PC-3 (cell line): ENCODE measurements around the gene ZNF275. TPM values are rescaled to one million over a fixed set of nuclear protein-coding genes. Genes with fewer than 3 reads are reported as not detected.
A peak's percentile ranks its signal among the peaks of the same experiment; 100 is the strongest.

Source experiments
- ATAC-seq: fragments of 200-7000 bp; cut with Tn5 transposase; 2 replicates; pipeline ENCODE4 v1.9.1; 2020; ENCODE audit warnings: mild to moderate bottlenecking, moderate library complexity
- BruUV-seq: library from RNA; stranded (reverse); fragments of 400-500 nt; replicated peaks from 2 replicates; lab custom pipeline; 2021; lab: Mats Ljungman, UMichigan
- CTCF ChIA-PET: fragments of 300-600 bp; sonication (Branson Sonifier 250); formaldehyde crosslinking; loops from one replicate; lab custom pipeline; 2022; ENCODE audit warnings: antibody characterized with exemption; lab: Charles Lee
- POLR2A ChIA-PET: fragments of 300-600 bp; sonication (Branson Sonifier 250); formaldehyde crosslinking; loops from one replicate; lab custom pipeline; 2022; ENCODE audit warnings: antibody characterized with exemption; ENCODE audit not compliant: unreplicated experiment; lab: Charles Lee
- DNase-seq: peaks from one replicate; pipeline ENCODE4 v3.0.0-alpha.2; 2015
- H2AFZ ChIP-seq: fragments of 300-600 bp; sonication (generic); 2 replicates; pipeline ENCODE4 v1.6.0; 2016; ENCODE audit warnings: antibody characterized with exemption, low read length
- H3F3A ChIP-seq: fragments of 300-600 bp; sonication (generic); one replicate; pipeline ENCODE4 v1.6.0; 2017; ENCODE audit warnings: antibody characterized with exemption, low read length, control low read depth, mild to moderate bottlenecking; ENCODE audit not compliant: unreplicated experiment
- H3K27ac ChIP-seq: fragments of 300-600 bp; sonication (generic); 2 replicates; pipeline ENCODE4 v1.5.1; 2016; ENCODE audit warnings: mild to moderate bottlenecking, low read length
- H3K27me3 ChIP-seq: fragments of 300-600 bp; sonication (generic); 2 replicates; pipeline ENCODE4 v1.6.1; 2016; ENCODE audit warnings: low read length, mixed read lengths
- H3K36me3 ChIP-seq: fragments of 300-600 bp; sonication (generic); 2 replicates; pipeline ENCODE4 v1.6.1; 2016; ENCODE audit warnings: low read depth, mixed run types, low read length, mixed read lengths
- H3K4me1 ChIP-seq: fragments of 300-600 bp; sonication (generic); 2 replicates; pipeline ENCODE4 v1.5.1; 2016; ENCODE audit warnings: low read length; ENCODE audit not compliant: insufficient read depth
- H3K4me2 ChIP-seq: fragments of 300-600 bp; sonication (generic); 2 replicates; pipeline ENCODE4 v1.6.0; 2016; ENCODE audit warnings: low read length
- H3K4me3 ChIP-seq: fragments of 300-600 bp; sonication (generic); 2 replicates; pipeline ENCODE4 v1.5.1; 2016; ENCODE audit warnings: mild to moderate bottlenecking, low read length, mixed read lengths
- H3K79me2 ChIP-seq: fragments of 300-600 bp; sonication (generic); 2 replicates; pipeline ENCODE4 v1.6.1; 2017; ENCODE audit warnings: low read length, mixed read lengths
- H3K9ac ChIP-seq: fragments of 300-600 bp; sonication (generic); 2 replicates; pipeline ENCODE4 v1.6.0; 2016; ENCODE audit warnings: mild to moderate bottlenecking, low read length
- H3K9me2 ChIP-seq: fragments of 300-600 bp; sonication (generic); replicated peaks from 2 replicates; pipeline ENCODE4 v1.6.1; 2016; ENCODE audit warnings: mixed run types, low read length, mixed read lengths
- H3K9me3 ChIP-seq: fragments of 300-600 bp; sonication (generic); 2 replicates; pipeline ENCODE4 v1.6.1; 2016; ENCODE audit warnings: low read length, mixed read lengths
- H4K20me1 ChIP-seq: fragments of 300-600 bp; sonication (generic); 2 replicates; pipeline ENCODE4 v1.6.1; 2016; ENCODE audit warnings: low read length, mixed read lengths
- CTCF ChIP-seq: fragments of 300-600 bp; sonication (generic); conservative IDR thresholded peaks from 2 replicates; pipeline ENCODE4 v1.5.1; 2017; ENCODE audit warnings: antibody characterized with exemption, low read depth, mild to moderate bottlenecking, low read length
- EZH2 ChIP-seq: fragments of 300-600 bp; sonication (generic); IDR thresholded peaks from one replicate; pipeline ENCODE4 v1.6.1; 2017; ENCODE audit warnings: antibody characterized with exemption, mild to moderate bottlenecking, low read length; ENCODE audit not compliant: unreplicated experiment
- EZH2phosphoT487 ChIP-seq: fragments of 300-600 bp; sonication (generic); IDR thresholded peaks from 2 replicates; pipeline ENCODE4 v1.6.1; 2018; ENCODE audit warnings: mild to moderate bottlenecking, antibody characterized with exemption, low read length, borderline replicate concordance
- intact Hi-C: fragments of 100-400 bp; cut with micrococcal nuclease; formaldehyde crosslinking; loops from 2 replicates; pipeline ENCODE4 v1.9.0; 2023
- total RNA-seq: library from RNA; depleted of rRNA; stranded (reverse); fragments of >200 nt; gene quantifications from 2 replicates; pipeline ENCODE4 v1.2.3, GENCODE V29; 2014

The ZNF275 gene
- total RNA-seq, 1 experiment from 2014 or later, result 7.1 TPM

DNA sequence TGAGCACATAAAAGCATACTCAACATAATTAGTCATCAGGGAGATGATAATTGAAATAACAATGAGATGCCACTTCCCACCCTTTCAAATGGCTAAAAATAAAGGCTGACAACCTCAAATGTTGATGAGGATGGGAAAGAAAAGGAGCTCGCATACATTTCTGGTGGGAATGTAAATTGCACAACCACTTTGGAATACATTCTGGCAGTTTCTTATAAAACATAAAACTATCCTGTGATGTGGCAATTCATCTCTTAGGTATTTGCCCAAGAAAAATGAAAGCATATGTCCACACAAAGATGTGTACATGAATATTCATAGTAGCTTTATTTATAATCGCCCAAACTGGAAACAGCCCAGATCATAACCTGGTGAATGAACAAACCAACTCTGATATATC, 687 bp upstream of the ZNF275 start:
- H3K9me3 ChIP-seq, result no peaks in the 10 kb centered on the region
- H4K20me1 ChIP-seq, result no peaks in the 10 kb centered on the region
- no peaks in the 10 kb centered on the region for H3K9me2 ChIP-seq
- no peaks in the 10 kb centered on the region for H3F3A ChIP-seq
- H3K27ac ChIP-seq, result no peak overlapping the region
- peak; percentile 11 for DNase-seq
- peaks cover 6% of the 10 kb centered on the region for H3K79me2 ChIP-seq
- intact Hi-C loops, result no loop called here
- BruUV-seq, result no TSS peak
- H3K36me3 ChIP-seq, result no peaks in the 10 kb centered on the region; the same call in 1 of the 2 replicates
- H3K4me1 ChIP-seq, result peaks cover 7% of the 10 kb centered on the region
- 0 out of 2 replicates have a peak, but pooled peaks cover 8% of the 10 kb centered on the region for H3K27me3 ChIP-seq
- no peak; the same call in 1 of the 2 replicates for ATAC-seq
- TF ChIP-seq EZH2phosphoT487, result no peak
- TF ChIP-seq EZH2, result no peak
- TF ChIP-seq CTCF, result no peak
- H3K4me3 ChIP-seq, result peak overlapping the region; percentile 61
- no peak overlapping the region for H3K9ac ChIP-seq
- ChIA-PET CTCF (no interaction called here), POLR2A (interaction anchor here (0.7 kb wide), 1 partner anchor 503 kb away, joined by 3 read pairs; the partner anchor contains the start of genes CETN2 and NSDHL)
- peak overlapping the region; percentile 77 for H2AFZ ChIP-seq
- peak overlapping the region; percentile 80 for H3K4me2 ChIP-seq

- H3K9ac ChIP-seq, result peak overlapping the region; percentile 84
- H2AFZ ChIP-seq, result peak overlapping the region; percentile 76; the same call in 1 of the 2 replicates
- no TSS peak for BruUV-seq
- H3K4me1 ChIP-seq, result peaks cover 7% of the 10 kb centered on the region
- ATAC-seq (no peak), DNase-seq (no peak)
- no peaks in the 10 kb centered on the region for H3F3A ChIP-seq
- POLR2A ChIA-PET, result interaction anchor here (0.6 kb wide), 1 partner anchor 11 kb away, joined by 5 read pairs; no protein-coding TSS in a partner anchor
- CTCF ChIA-PET, result no interaction called here
- H3K27me3 ChIP-seq, result 0 out of 2 replicates have a peak, but pooled peaks cover 5% of the 10 kb centered on the region
- no peaks in the 10 kb centered on the region for H4K20me1 ChIP-seq
- H3K36me3 ChIP-seq, result no peaks in the 10 kb centered on the region; the same call in none of the 2 replicates
- no peak overlapping the region for H3K27ac ChIP-seq
- peak overlapping the region; percentile 81 for H3K4me3 ChIP-seq
- H3K79me2 ChIP-seq, result peaks cover 6% of the 10 kb centered on the region
- TF ChIP-seq EZH2 (no peak), CTCF (no peak), EZH2phosphoT487 (no peak)
- no peaks in the 10 kb centered on the region for H3K9me3 ChIP-seq
- peak overlapping the region; percentile 86 for H3K4me2 ChIP-seq
- intact Hi-C loops, result no loop called here
- H3K9me2 ChIP-seq, result no peaks in the 10 kb centered on the region
Measured at GRCh38 chrX:153334654-153335295, 822 bp downstream of the ZNF275 start.
